ENCODE results near the gene CAND1. TPM values are rescaled to one million over a fixed set of nuclear protein-coding genes. Genes with fewer than 3 reads are reported as not detected.
"Not testable (repeated sequence)": the region's sequence is repeated elsewhere in the genome, so short reads cannot be mapped to it uniquely, and the experiment has no call there.

CAND1 gene
- polyA plus RNA-seq, 3 donors from 2014 or later: 38.9 to 70.2 (median 45.4) TPM

GRCh38 chr12:67331123-67331522 lies 62.0 kb downstream of the CAND1 start:
- Mint-ChIP-seq H3K4me3 (peak overlapping the region in 1 of 5 donors; percentile 18), H3K27me3 (ENCODE audit: low read depth in 3 of 3) (peaks cover 1 to 3% (median 1%) of the 10 kb centered on the region in 3 donors), H3K9me3 (peaks cover 0 to 5% (median 0%) of the 10 kb centered on the region in 6 donors)

GRCh38 chr12:67331828-67332227 lies 62.7 kb downstream of the CAND1 start:
- peaks cover 1 to 3% (median 1%) of the 10 kb centered on the region in 3 donors for H3K27me3 Mint-ChIP-seq (ENCODE audit: low read depth in 3 of 3)
- no peak overlapping the region for H3K27ac Mint-ChIP-seq
- no peak overlapping the region for H3K4me3 Mint-ChIP-seq
- DNase-seq: no peak
- peaks cover 0 to 6% (median 6%) of the 10 kb centered on the region in 3 donors for H3K36me3 Mint-ChIP-seq
- H3K4me1 Mint-ChIP-seq: peaks cover 3 to 7% of the 10 kb centered on the region in 2 donors
- peaks cover 0 to 5% (median 0%) of the 10 kb centered on the region in 6 donors for H3K9me3 Mint-ChIP-seq

More at GRCh38 chr12:67331123-67331522, 62.0 kb downstream of the CAND1 start:
- no peak overlapping the region for H3K27ac Mint-ChIP-seq
- DNase-seq: no peak
- H3K4me1 Mint-ChIP-seq: peaks cover 3 to 7% of the 10 kb centered on the region in 2 donors
- peaks cover 0 to 6% (median 6%) of the 10 kb centered on the region in 3 donors for H3K36me3 Mint-ChIP-seq

GRCh38 chr12:67333649-67334048 lies 64.5 kb downstream of the CAND1 start:
- peaks cover 13 to 19% (median 14%) of the 10 kb centered on the region in 3 donors for H3K36me3 Mint-ChIP-seq
- peaks cover 1 to 3% (median 1%) of the 10 kb centered on the region in 3 donors for H3K27me3 Mint-ChIP-seq (ENCODE audit: low read depth in 3 of 3)
- no peak overlapping the region for H3K4me3 Mint-ChIP-seq
- no peak for DNase-seq
- peaks cover 3 to 7% of the 10 kb centered on the region in 2 donors for H3K4me1 Mint-ChIP-seq
- peaks cover 5 to 13% (median 9%) of the 10 kb centered on the region in 6 donors for H3K9me3 Mint-ChIP-seq
- H3K27ac Mint-ChIP-seq: no peak overlapping the region

GRCh38 chr12:67338426-67338825 lies 69.3 kb downstream of the CAND1 start:
- Mint-ChIP-seq H3K36me3 (peaks cover 29 to 43% (median 30%) of the 10 kb centered on the region in 3 donors), H3K27me3 (ENCODE audit: low read depth in 3 of 3) (peaks cover 0 to 3% (median 1%) of the 10 kb centered on the region in 3 donors), H3K9me3 (peaks cover 15 to 27% (median 21%) of the 10 kb centered on the region in 6 donors), H3K27ac (no peak overlapping the region), H3K4me1 (no peaks in the 10 kb centered on the region), H3K4me3 (no peak overlapping the region)
- DNase-seq: no peak

- no peak overlapping the region for H3K27ac Mint-ChIP-seq
- DNase-seq: no peak
- no peak overlapping the region for H3K4me3 Mint-ChIP-seq
- H3K9me3 Mint-ChIP-seq: peaks cover 15 to 27% (median 19%) of the 10 kb centered on the region in 6 donors
- H3K27me3 Mint-ChIP-seq (ENCODE audit: low read depth in 3 of 3): peaks cover 1 to 3% (median 2%) of the 10 kb centered on the region in 3 donors
- H3K4me1 Mint-ChIP-seq: no peaks in the 10 kb centered on the region
- peaks cover 28 to 41% (median 29%) of the 10 kb centered on the region in 3 donors for H3K36me3 Mint-ChIP-seq
Measured at GRCh38 chr12:67339530-67339929, 70.4 kb downstream of the CAND1 start.

GRCh38 chr12:67341086-67341485 lies 71.9 kb downstream of the CAND1 start:
- H3K27ac Mint-ChIP-seq; H3K4me1 Mint-ChIP-seq; H3K27me3 Mint-ChIP-seq (ENCODE audit: low read depth in 3 of 3); H3K4me3 Mint-ChIP-seq; DNase-seq: not testable (repeated sequence)
- Mint-ChIP-seq H3K9me3 (peaks cover 15 to 27% (median 19%) of the 10 kb centered on the region in 6 donors), H3K36me3 (peaks cover 24 to 37% (median 29%) of the 10 kb centered on the region in 3 donors)

GRCh38 chr12:67344979-67345710 lies 76.0 kb downstream of the CAND1 start:
- H3K36me3 Mint-ChIP-seq: peaks cover 8 to 13% (median 9%) of the 10 kb centered on the region in 3 donors
- peaks cover 0 to 11% (median 1%) of the 10 kb centered on the region in 6 donors for H3K9me3 Mint-ChIP-seq
- DNase-seq: no peak
- no peaks in the 10 kb centered on the region for H3K4me1 Mint-ChIP-seq
- no peak overlapping the region for H3K27ac Mint-ChIP-seq
- H3K27me3 Mint-ChIP-seq (ENCODE audit: low read depth in 3 of 3): peaks cover 0 to 2% (median 0%) of the 10 kb centered on the region in 3 donors
- no peak overlapping the region for H3K4me3 Mint-ChIP-seq

- DNase-seq: no peak
- no peak overlapping the region for H3K27ac Mint-ChIP-seq
- H3K27me3 Mint-ChIP-seq (ENCODE audit: low read depth in 3 of 3): peaks cover 0 to 2% (median 1%) of the 10 kb centered on the region in 3 donors
- no peaks in the 10 kb centered on the region for H3K4me1 Mint-ChIP-seq
- H3K4me3 Mint-ChIP-seq: no peak overlapping the region
- peaks cover 0 to 3% (median 0%) of the 10 kb centered on the region in 3 donors for H3K36me3 Mint-ChIP-seq
- no peaks in the 10 kb centered on the region for H3K9me3 Mint-ChIP-seq
Measured at GRCh38 chr12:67348683-67349082, 79.5 kb downstream of the CAND1 start.

GRCh38 chr12:67352682-67353081 lies 83.5 kb downstream of the CAND1 start:
- Mint-ChIP-seq H3K4me3 (no peak overlapping the region), H3K27ac (no peak overlapping the region), H3K4me1 (no peaks in the 10 kb centered on the region), H3K36me3 (peaks cover 0 to 6% (median 0%) of the 10 kb centered on the region in 3 donors), H3K27me3 (ENCODE audit: low read depth in 3 of 3) (peaks cover 0 to 2% (median 0%) of the 10 kb centered on the region in 3 donors), H3K9me3 (no peaks in the 10 kb centered on the region)
- DNase-seq: no peak

- Mint-ChIP-seq H3K36me3 (peaks cover 0 to 6% (median 0%) of the 10 kb centered on the region in 3 donors), H3K27ac (no peak overlapping the region), H3K4me1 (no peaks in the 10 kb centered on the region), H3K9me3 (no peaks in the 10 kb centered on the region), H3K4me3 (no peak overlapping the region), H3K27me3 (ENCODE audit: low read depth in 3 of 3) (peaks cover 0 to 4% (median 0%) of the 10 kb centered on the region in 3 donors)
- DNase-seq: no peak
Measured at GRCh38 chr12:67354322-67354721, 85.2 kb downstream of the CAND1 start.

- Mint-ChIP-seq H3K27me3 (ENCODE audit: low read depth in 3 of 3) (peaks cover 0 to 4% (median 0%) of the 10 kb centered on the region in 3 donors), H3K36me3 (peaks cover 0 to 6% (median 0%) of the 10 kb centered on the region in 3 donors), H3K4me1 (no peaks in the 10 kb centered on the region), H3K27ac (no peak overlapping the region), H3K9me3 (no peaks in the 10 kb centered on the region), H3K4me3 (no peak overlapping the region)
- no peak for DNase-seq
Measured at GRCh38 chr12:67354966-67355365, 85.8 kb downstream of the CAND1 start.

- no peaks in the 10 kb centered on the region for H3K4me1 Mint-ChIP-seq
- H3K27ac Mint-ChIP-seq: no peak overlapping the region
- peaks cover 0 to 6% (median 0%) of the 10 kb centered on the region in 3 donors for H3K36me3 Mint-ChIP-seq
- peak; percentile 31 to 51 (median 44) for DNase-seq
- no peak overlapping the region for H3K4me3 Mint-ChIP-seq
- H3K27me3 Mint-ChIP-seq (ENCODE audit: low read depth in 3 of 3): peaks cover 0 to 6% (median 0%) of the 10 kb centered on the region in 3 donors
- H3K9me3 Mint-ChIP-seq: no peaks in the 10 kb centered on the region
Measured at GRCh38 chr12:67355428-67356379, 86.5 kb downstream of the CAND1 start.

GRCh38 chr12:67356380-67356774 lies 87.2 kb downstream of the CAND1 start:
- H3K4me1 Mint-ChIP-seq: no peaks in the 10 kb centered on the region
- DNase-seq: no peak
- H3K4me3 Mint-ChIP-seq: no peak overlapping the region
- no peaks in the 10 kb centered on the region for H3K9me3 Mint-ChIP-seq
- H3K36me3 Mint-ChIP-seq: peaks cover 0 to 6% (median 0%) of the 10 kb centered on the region in 3 donors
- H3K27ac Mint-ChIP-seq: no peak overlapping the region
- H3K27me3 Mint-ChIP-seq (ENCODE audit: low read depth in 3 of 3): peaks cover 0 to 6% (median 2%) of the 10 kb centered on the region in 3 donors
